GM23248 (cell line): ENCODE measurements around the gene ANKRD36.
"Not testable (repeated sequence)": the region's sequence is repeated elsewhere in the genome, so short reads cannot be mapped to it uniquely, and the experiment has no call there.

Experiments used
- EZH2 ChIP-seq: fragments of 200-600 bp; sonication (generic); IDR thresholded peaks from 2 replicates; pipeline ENCODE4 v1.6.1; 2018; ENCODE audit warnings: antibody characterized with exemption, mild to moderate bottlenecking; ENCODE audit not compliant: insufficient read depth, poor library complexity, severe bottlenecking
- EZH2phosphoT487 ChIP-seq: fragments of 200-600 bp; sonication (generic); IDR thresholded peaks from 2 replicates; pipeline ENCODE4 v1.6.1; 2018; ENCODE audit warnings: antibody characterized with exemption, moderate library complexity, mild to moderate bottlenecking, low read depth; ENCODE audit not compliant: insufficient read depth

DNA sequence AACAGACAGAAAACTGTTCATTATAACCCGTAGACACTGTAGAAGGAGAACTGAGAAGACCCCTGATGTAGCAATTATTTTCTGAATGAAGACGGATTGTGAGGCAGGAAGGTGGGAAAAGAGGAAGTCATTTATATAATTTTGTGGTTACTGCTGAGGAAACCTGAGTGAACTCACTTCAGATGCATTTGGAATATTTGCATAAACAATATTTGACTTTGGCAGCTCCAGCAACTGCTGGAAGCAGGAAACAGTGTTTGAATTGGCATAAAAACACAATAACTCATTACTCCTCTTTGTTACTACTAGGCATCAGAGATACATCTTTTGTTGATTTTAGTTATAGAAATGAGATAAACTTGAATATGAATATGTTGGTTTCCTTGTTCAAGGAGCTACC, 87.9 kb downstream of the ANKRD36 start:
- TF ChIP-seq EZH2phosphoT487, EZH2: not testable (repeated sequence)
